Retinal pigment epithelial cell (primary cell): ENCODE measurements around the gene SLC28A1.

ENCODE experiments used
- DNase-seq: peaks from one replicate; pipeline ENCODE4 v3.0.0-alpha.2; 2010; ENCODE audit warnings: low read depth
- H3K4me3 ChIP-seq: 2 replicates; pipeline ENCODE4 v1.5.1; 2011; ENCODE audit warnings: mild to moderate bottlenecking, low read length, control low read depth, moderate library complexity
- TF ChIP-seq, protein P1 (sequence below): conservative IDR thresholded peaks from 2 replicates; pipeline ENCODE4 v1.5.1; 2011; ENCODE audit warnings: low read depth, low read length, control low read depth, inconsistent platforms

Gene SLC28A1

DNA sequence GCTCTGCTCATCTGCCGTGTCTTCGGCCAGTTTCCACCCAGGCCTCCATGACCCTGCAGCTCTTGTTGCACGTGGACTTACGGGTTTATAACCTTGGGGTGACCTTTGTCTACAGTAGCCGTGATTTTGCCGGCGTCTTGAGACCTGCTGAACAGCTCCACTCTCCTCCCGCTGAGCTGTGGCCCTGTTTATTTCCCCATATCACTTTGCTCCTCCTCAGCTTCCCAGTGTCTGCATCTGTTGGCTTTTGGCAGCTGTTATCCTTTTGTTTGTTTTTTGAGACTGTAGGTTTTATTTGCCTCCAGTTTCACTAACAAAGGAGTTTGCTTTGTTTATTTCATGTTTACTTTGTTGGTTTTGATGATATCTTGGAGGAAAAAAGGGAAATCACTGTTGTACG, 29.3 kb upstream of the SLC28A1 start:
- H3K4me3 ChIP-seq, result no peak overlapping the region
- TF ChIP-seq, protein P1, sequence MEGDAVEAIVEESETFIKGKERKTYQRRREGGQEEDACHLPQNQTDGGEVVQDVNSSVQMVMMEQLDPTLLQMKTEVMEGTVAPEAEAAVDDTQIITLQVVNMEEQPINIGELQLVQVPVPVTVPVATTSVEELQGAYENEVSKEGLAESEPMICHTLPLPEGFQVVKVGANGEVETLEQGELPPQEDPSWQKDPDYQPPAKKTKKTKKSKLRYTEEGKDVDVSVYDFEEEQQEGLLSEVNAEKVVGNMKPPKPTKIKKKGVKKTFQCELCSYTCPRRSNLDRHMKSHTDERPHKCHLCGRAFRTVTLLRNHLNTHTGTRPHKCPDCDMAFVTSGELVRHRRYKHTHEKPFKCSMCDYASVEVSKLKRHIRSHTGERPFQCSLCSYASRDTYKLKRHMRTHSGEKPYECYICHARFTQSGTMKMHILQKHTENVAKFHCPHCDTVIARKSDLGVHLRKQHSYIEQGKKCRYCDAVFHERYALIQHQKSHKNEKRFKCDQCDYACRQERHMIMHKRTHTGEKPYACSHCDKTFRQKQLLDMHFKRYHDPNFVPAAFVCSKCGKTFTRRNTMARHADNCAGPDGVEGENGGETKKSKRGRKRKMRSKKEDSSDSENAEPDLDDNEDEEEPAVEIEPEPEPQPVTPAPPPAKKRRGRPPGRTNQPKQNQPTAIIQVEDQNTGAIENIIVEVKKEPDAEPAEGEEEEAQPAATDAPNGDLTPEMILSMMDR, result no peak
- no peak for DNase-seq

DNA sequence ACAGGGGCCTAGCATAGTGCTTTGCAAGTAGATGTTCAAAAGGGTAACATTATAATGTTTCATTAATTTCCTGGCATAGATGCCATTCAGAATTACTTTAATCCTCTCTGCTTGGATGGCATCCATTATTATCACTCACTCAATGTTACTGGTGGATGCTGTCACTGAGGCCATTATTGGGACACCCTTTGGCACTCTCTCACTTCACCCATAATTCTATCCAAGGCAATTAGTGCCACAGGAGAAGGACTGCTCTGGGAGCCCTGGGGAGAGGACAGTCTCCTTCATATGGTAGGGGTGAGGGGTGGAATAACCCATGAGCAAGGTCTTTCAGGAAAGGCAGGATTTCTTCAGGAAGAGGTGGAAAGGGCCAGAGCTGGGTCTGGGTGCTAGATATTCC, 28.7 kb upstream of the SLC28A1 start:
- TF ChIP-seq, protein P1, result no peak
- DNase-seq, result no peak
- H3K4me3 ChIP-seq, result no peak overlapping the region

DNA sequence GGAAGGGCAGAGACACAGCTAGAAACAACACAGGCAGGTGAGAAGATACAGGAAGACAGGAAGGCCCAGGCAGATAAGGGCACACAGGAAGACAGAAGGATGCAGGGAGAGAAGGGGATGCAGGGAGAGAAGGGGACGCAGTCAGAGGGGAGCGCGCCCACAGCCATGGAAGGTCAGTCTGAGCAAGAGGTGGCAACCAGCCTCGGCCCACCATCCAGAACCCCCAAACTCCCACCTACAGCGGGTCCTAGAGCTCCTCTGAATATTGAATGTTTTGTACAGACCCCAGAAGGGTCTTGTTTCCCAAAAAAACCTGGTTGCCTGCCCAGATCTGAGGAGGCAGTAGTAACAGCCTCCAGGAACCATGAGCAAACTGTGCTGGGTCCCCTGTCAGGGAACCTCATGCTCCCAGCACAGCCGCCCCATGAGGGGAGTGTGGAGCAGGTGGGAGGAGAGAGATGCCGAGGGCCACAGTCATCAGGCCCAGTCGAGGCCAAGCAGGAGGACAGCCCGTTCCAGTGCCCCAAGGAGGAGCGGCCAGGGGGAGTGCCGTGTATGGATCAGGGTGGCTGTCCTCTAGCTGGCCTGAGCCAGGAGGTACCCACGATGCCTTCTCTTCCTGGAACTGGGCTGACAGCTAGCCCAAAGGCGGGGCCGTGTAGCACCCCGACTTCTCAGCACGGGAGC, 27.6 kb upstream of the SLC28A1 start:
- TF ChIP-seq, protein P1, result no peak
- DNase-seq, result no peak
- no peak overlapping the region for H3K4me3 ChIP-seq

DNA sequence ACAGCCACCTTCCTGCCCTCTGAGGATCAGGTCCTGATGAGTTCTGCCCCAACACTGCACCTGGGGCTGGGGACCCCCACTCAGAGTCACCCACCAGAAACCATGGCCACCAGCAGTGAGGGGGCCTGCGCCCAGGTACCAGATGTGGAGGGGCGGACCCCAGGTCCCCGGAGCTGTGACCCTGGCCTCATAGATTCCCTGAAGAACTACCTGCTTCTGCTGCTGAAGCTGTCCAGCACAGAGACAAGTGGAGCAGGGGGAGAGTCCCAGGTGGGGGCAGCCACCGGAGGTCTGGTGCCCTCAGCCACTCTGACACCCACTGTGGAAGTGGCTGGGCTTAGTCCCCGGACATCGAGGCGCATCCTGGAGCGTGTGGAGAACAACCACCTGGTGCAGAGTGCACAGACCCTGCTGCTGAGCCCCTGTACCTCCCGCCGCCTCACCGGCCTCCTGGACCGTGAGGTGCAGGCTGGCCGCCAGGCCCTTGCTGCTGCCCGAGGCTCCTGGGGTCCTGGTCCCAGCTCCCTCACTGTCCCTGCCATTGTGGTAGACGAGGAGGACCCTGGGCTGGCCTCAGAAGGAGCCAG, 27.0 kb upstream of the SLC28A1 start:
- TF ChIP-seq, protein P1, result no peak
- no peak overlapping the region for H3K4me3 ChIP-seq
- no peak for DNase-seq

DNA sequence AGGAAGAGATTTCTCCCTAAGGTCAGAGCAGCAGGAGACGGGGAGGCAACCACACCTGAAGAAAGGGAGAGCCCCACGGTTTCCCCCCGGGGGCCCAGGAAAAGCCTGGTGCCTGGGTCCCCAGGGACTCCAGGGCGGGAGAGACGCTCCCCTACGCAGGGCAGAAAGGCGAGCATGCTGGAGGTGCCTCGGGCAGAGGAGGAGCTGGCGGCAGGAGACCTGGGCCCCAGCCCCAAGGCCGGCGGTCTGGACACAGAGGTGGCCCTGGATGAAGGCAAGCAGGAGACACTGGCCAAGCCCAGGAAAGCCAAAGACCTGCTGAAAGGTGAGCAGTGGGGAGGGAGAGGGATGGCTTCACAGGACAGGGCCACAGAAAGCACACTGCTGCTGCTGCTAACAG, 26.2 kb upstream of the SLC28A1 start:
- TF ChIP-seq, protein P1, result no peak
- DNase-seq, result no peak
- H3K4me3 ChIP-seq, result no peak overlapping the region

DNA sequence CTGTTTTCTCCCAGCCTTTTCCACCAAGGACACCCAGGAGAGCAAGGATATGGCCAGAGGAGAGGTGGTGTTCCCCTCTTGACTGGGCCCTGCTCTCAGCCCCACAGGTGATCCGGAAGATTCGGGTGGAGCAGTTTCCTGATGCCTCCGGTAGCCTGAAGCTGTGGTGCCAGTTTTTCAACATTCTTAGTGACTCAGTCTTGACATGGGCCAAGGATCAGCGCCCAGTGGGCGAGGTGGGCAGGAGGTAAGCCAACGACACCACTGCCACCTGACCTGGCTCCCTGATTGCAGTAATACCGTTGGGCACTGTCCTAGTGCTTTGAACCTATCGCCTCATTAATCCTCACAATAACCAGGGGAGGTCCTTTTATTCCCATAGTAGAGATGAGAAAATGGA, 25.3 kb upstream of the SLC28A1 start:
- TF ChIP-seq, protein P1, result no peak
- no peak for DNase-seq
- H3K4me3 ChIP-seq, result no peak overlapping the region

DNA sequence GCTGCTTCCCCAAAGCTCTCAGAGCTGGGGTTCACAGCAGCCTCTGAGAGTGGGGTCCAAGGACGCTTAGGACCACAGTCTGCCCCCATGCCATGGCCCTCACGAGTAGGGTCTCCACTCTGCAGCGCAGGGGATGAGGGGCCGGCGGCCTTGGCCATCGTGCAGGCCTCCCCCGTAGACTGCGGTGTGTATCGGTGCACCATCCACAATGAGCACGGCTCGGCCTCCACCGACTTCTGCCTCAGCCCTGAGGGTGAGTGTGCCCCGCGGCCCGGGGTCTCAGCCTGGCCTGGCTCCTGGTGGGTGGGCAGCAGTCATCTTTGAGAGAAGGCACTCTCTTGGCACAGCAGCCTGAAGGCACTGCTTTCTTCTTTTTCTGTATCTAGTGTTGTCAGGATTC, 24.8 kb upstream of the SLC28A1 start:
- no peak overlapping the region for H3K4me3 ChIP-seq
- TF ChIP-seq, protein P1, result no peak
- no peak for DNase-seq
